Measurements from ENCODE around the gene TBC1D22A. TPM values are rescaled to one million over a fixed set of nuclear protein-coding genes. Genes with fewer than 3 reads are reported as not detected.
"Not testable (repeated sequence)": the region's sequence is repeated elsewhere in the genome, so short reads cannot be mapped to it uniquely, and the experiment has no call there.

Gene TBC1D22A
- total RNA-seq, 1 donor from 2014 or later, result 10.6 TPM

DNA sequence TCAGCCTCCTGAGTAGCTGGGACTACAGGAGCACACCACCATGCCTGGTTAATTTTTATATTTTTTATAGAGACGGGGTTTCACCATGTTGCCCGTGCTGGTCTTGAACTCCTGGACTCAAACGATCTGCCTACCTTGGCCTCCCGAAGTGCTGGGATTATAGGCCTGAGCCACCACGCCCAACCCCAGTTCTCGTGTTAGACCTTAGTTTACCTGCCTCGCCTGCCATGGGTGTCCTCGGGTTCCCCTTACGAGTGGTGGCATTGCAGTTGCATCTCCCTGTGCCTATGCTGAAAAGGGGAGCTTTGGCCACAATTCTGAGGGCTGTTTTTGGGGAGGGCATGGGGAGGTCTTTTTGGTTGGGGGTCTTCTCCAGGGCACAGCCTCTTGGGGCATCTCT, 18.8 kb downstream of the TBC1D22A start:
- no peak for DNase-seq (ENCODE audit: low spot score)
- Mint-ChIP-seq H3K36me3 (peaks cover 1% of the 10 kb centered on the region), H3K9me3 (no peaks in the 10 kb centered on the region), H3K27me3 (ENCODE audit: insufficient read depth, low read depth) (peaks cover 2% of the 10 kb centered on the region), H3K4me1 (peaks cover 3% of the 10 kb centered on the region), H3K4me3 (no peak overlapping the region), H3K27ac (no peak overlapping the region)
- Histone ChIP-seq H3K27me3 (no peaks in the 10 kb centered on the region), H3K4me2 (no peak overlapping the region), H3K4me3 (no peak overlapping the region), H3K4me1 (no peaks in the 10 kb centered on the region), H3K9me3 (ENCODE audit: low read depth) (no peaks in the 10 kb centered on the region), H3F3A (ENCODE audit: low read depth) (no peaks in the 10 kb centered on the region), H3K9ac (no peak overlapping the region), H4K20me1 (ENCODE audit: low read depth) (peaks cover 17% of the 10 kb centered on the region), H3K36me3 (no peaks in the 10 kb centered on the region), H3K79me2 (ENCODE audit: low read depth) (peaks cover 78% of the 10 kb centered on the region), H2AFZ (replicated peaks) (no peak overlapping the region), H3K27ac (no peak overlapping the region)
- TF ChIP-seq EZH2phosphoT487 (IDR thresholded peaks at IDR 0.05) (no peak), EZH2 (IDR thresholded peaks at IDR 0.05) (no peak)
- TF ChIP-seq, protein P1, sequence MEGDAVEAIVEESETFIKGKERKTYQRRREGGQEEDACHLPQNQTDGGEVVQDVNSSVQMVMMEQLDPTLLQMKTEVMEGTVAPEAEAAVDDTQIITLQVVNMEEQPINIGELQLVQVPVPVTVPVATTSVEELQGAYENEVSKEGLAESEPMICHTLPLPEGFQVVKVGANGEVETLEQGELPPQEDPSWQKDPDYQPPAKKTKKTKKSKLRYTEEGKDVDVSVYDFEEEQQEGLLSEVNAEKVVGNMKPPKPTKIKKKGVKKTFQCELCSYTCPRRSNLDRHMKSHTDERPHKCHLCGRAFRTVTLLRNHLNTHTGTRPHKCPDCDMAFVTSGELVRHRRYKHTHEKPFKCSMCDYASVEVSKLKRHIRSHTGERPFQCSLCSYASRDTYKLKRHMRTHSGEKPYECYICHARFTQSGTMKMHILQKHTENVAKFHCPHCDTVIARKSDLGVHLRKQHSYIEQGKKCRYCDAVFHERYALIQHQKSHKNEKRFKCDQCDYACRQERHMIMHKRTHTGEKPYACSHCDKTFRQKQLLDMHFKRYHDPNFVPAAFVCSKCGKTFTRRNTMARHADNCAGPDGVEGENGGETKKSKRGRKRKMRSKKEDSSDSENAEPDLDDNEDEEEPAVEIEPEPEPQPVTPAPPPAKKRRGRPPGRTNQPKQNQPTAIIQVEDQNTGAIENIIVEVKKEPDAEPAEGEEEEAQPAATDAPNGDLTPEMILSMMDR (IDR thresholded peaks at IDR 0.05), result no peak

DNA sequence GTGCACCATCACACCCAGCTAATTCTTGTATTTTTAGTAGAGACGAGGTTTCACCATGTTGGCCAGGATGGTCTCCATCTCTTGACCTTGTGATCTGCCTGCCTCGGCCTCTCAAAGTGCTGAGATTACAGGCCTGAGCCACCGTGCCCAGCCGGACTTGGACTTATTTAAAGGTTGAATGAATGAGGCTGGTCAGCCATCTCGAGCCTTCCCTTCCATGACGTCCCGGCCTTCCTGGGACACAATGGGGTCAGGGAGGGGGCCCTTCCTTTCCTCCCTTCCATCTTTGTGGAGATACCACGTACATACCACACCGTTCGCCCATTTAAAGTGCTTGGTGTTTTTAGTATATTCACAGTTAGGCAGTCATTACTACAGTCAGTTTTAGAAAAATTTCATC, 19.8 kb downstream of the TBC1D22A start:
- H3K4me1 Mint-ChIP-seq; H3K9ac ChIP-seq; H2AFZ ChIP-seq (replicated peaks); H3K27ac Mint-ChIP-seq; H3K27ac ChIP-seq; H3K4me3 ChIP-seq; H3K4me3 Mint-ChIP-seq; H3F3A ChIP-seq (ENCODE audit: low read depth); H3K9me3 ChIP-seq (ENCODE audit: low read depth); H3K4me1 ChIP-seq; DNase-seq (ENCODE audit: low spot score); H3K27me3 ChIP-seq; H3K36me3 ChIP-seq; H3K4me2 ChIP-seq; H3K36me3 Mint-ChIP-seq; H3K27me3 Mint-ChIP-seq (ENCODE audit: insufficient read depth, low read depth); H3K9me3 Mint-ChIP-seq: not testable (repeated sequence)
- H3K79me2 ChIP-seq (ENCODE audit: low read depth), result peaks cover 74% of the 10 kb centered on the region
- H4K20me1 ChIP-seq (ENCODE audit: low read depth), result peaks cover 17% of the 10 kb centered on the region

DNA sequence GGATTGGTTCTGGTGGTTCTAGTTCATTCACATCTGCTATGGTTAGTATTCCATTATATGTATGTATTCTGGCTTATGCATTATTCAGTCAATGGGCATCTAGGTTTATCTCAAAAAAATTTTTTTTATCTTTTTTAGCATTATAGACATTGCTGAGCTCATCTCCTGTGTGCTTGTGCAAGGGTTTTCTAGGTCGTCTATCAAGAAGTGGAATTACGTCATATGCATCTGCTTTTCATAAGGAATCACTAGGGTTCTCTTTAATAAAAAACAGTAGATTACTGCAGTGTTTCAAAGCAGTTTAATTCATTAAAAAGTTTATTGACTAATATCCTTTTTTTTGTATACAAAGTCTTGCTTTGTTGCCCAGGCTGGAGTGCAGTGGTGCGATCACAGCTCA, 21.3 kb downstream of the TBC1D22A start:
- no peaks in the 10 kb centered on the region for H3K27me3 ChIP-seq
- Mint-ChIP-seq H3K9me3 (no peaks in the 10 kb centered on the region), H3K4me1 (no peaks in the 10 kb centered on the region), H3K27me3 (ENCODE audit: insufficient read depth, low read depth) (no peaks in the 10 kb centered on the region), H3K4me3 (no peak overlapping the region), H3K27ac (no peak overlapping the region), H3K36me3 (peaks cover 1% of the 10 kb centered on the region)
- no peaks in the 10 kb centered on the region for H3F3A ChIP-seq (ENCODE audit: low read depth)
- H3K4me2 ChIP-seq, result no peak overlapping the region
- TF ChIP-seq, protein P1 (IDR thresholded peaks at IDR 0.05), result no peak
- no peak for TF ChIP-seq EZH2 (IDR thresholded peaks at IDR 0.05)
- no peak for TF ChIP-seq EZH2phosphoT487 (IDR thresholded peaks at IDR 0.05)
- no peak overlapping the region for H2AFZ ChIP-seq (replicated peaks)
- no peak overlapping the region for H3K4me3 ChIP-seq
- H3K36me3 ChIP-seq, result no peaks in the 10 kb centered on the region
- H3K9ac ChIP-seq, result no peak overlapping the region
- no peak for DNase-seq (ENCODE audit: low spot score)
- H3K27ac ChIP-seq, result no peak overlapping the region
- no peaks in the 10 kb centered on the region for H3K4me1 ChIP-seq
- H3K79me2 ChIP-seq (ENCODE audit: low read depth), result peaks cover 74% of the 10 kb centered on the region
- peaks cover 13% of the 10 kb centered on the region for H4K20me1 ChIP-seq (ENCODE audit: low read depth)
- no peaks in the 10 kb centered on the region for H3K9me3 ChIP-seq (ENCODE audit: low read depth)

DNA sequence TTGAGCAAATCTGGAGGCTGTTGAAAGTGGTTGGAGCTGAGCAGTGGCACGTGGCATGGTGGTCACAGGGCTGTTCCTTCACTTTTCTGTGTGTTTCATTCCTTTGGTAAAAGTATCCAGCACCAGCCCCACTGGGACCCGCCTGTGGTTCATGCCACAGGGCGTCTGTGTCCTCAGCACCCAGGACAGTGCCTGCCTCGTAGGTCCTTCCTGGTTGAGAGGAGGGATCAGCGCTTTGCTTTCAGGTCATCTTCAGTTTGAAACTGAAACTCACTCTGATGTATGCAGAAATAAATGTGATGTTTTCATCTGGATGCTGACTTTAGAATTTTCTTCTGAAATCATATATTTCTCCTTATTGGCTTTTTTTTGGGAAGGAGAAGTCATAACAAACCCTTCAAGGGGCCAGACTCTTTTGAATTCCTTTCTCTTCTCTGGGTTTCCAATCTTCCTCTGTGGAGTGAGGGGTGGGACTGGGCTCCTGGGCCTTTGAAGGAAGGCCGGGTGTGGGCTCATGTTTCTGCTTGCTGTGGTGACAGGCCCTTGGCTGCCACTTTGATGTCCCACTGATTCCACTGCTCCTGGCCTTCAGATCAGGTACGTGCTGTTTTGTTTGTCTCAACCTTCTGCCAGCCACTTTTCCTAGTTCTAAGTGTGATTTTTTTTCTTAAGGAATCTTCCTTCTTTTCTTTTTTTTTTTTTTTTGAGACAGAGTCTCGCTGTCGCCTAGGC, 26.2 kb downstream of the TBC1D22A start:
- no peak overlapping the region for H3K27ac Mint-ChIP-seq
- H3F3A ChIP-seq (ENCODE audit: low read depth), result no peaks in the 10 kb centered on the region
- no peak overlapping the region for H3K4me2 ChIP-seq
- H2AFZ ChIP-seq (replicated peaks), result no peak overlapping the region
- H3K79me2 ChIP-seq (ENCODE audit: low read depth), result peaks cover 36% of the 10 kb centered on the region
- no peak for DNase-seq (ENCODE audit: low spot score)
- no peak overlapping the region for H3K4me3 ChIP-seq
- no peaks in the 10 kb centered on the region for H3K27me3 ChIP-seq
- peaks cover 4% of the 10 kb centered on the region for H3K27me3 Mint-ChIP-seq (ENCODE audit: insufficient read depth, low read depth)
- H3K9me3 Mint-ChIP-seq, result no peaks in the 10 kb centered on the region
- no peaks in the 10 kb centered on the region for H3K4me1 Mint-ChIP-seq
- no peak overlapping the region for H3K9ac ChIP-seq
- H3K27ac ChIP-seq, result no peak overlapping the region
- H3K9me3 ChIP-seq (ENCODE audit: low read depth), result no peaks in the 10 kb centered on the region
- H3K36me3 ChIP-seq, result no peaks in the 10 kb centered on the region
- H3K4me3 Mint-ChIP-seq, result no peak overlapping the region
- H4K20me1 ChIP-seq (ENCODE audit: low read depth), result peaks cover 8% of the 10 kb centered on the region
- peaks cover 1% of the 10 kb centered on the region for H3K36me3 Mint-ChIP-seq
- TF ChIP-seq EZH2 (IDR thresholded peaks at IDR 0.05) (no peak), EZH2phosphoT487 (IDR thresholded peaks at IDR 0.05) (no peak)
- TF ChIP-seq, protein P1 (IDR thresholded peaks at IDR 0.05), result no peak
- H3K4me1 ChIP-seq, result no peaks in the 10 kb centered on the region

Measured in neural progenitor cell (in vitro differentiated cells).